Pancreas (tissue), 10 donors: ENCODE measurements around the gene UNC13B. TPM values are rescaled to one million over a fixed set of nuclear protein-coding genes. Genes with fewer than 3 reads are reported as not detected.

Experiments
- ATAC-seq, 4 donors: fragments of 200-7000 bp; cut with Tn5 transposase; one replicate each; pipeline versions ENCODE4 v1.8.0 to v1.9.1; 2020; ENCODE audit warnings: mild to moderate bottlenecking in 4 of 4, moderate library complexity in 4 of 4
- DNase-seq, 6 donors: peaks; one replicate each; pipeline ENCODE4 v3.0.0-alpha.2; 2020
- FAIRE-seq: peaks from 2 replicates; lab custom pipeline; 2012; peaks lifted over from hg19 to GRCh38; lab: Jason Lieb, UNC
- H3K27ac ChIP-seq, 4 donors: fragments of 200-600 bp; sonication (generic); 1 replicate in 3 of 4; 2 replicates in 1 of 4; pipeline versions ENCODE4 v1.5.0 to v1.8.0; 2020
- H3K27me3 ChIP-seq, 4 donors: fragments of 200-600 bp; one replicate each; pipeline ENCODE4 v1.8.0; 2021
- H3K36me3 ChIP-seq, 3 donors: fragments of 200-600 bp; sonication (generic) in 1 of 3; one replicate each; pipeline versions ENCODE4 v1.5.0 to v1.8.0; 2020 to 2021
- H3K4me1 ChIP-seq, 3 donors: fragments of 200-600 bp; one replicate each; pipeline ENCODE4 v1.8.0; 2021
- H3K4me3 ChIP-seq, 4 donors: fragments of 200-600 bp; sonication (generic) in 2 of 4; one replicate each; pipeline versions ENCODE4 v1.5.0 to v1.8.0; 2020 to 2021
- H3K9me3 ChIP-seq, 4 donors: fragments of 200-600 bp; one replicate each; pipeline ENCODE4 v1.8.0; 2021
- CTCF ChIP-seq, 4 donors: fragments of 200-600 bp; sonication (generic) in 3 of 4; IDR thresholded peaks; one replicate each; pipeline versions ENCODE4 v1.5.0 to v1.8.0; 2021; ENCODE audit warnings: antibody characterized with exemption in 4 of 4
- WGBS, 2 donors: extraction: QIAGEN DNeasy Blood & Tissue Kit; methylation state at CpG; one replicate each; pipeline ENCODE4 v1.1.7; 2013; 5-methylcytosine and 5-hydroxymethylcytosine counted together
- intact Hi-C, 3 donors: fragments of 100-400 bp; cut with DNase I; formaldehyde crosslinking; loops; one replicate each; pipeline versions ENCODE4 v1.11.1 to v1.14.2; 2022
- polyA plus RNA-seq, 2 donors: library from polyadenylated mRNA; stranded (reverse); fragments of 200-250 nt; gene quantifications; one replicate each; pipeline ENCODE4 v1.2.3, GENCODE V29; 2013
- total RNA-seq, 6 donors: library from RNA; stranded (reverse); fragmentation: NEBNext Ultra II Directional in 4 of 6; extraction: Animal tissue kit (Norgen Biotek cat#: 25700) in 4 of 6; gene quantifications; one replicate each; pipeline versions ENCODE4 v1.2.1 to v1.2.4, GENCODE V29; 2021 to 2023
- donor health status: healthy with polysubstance abuse.
- donor health status: DM: no; HTN: no; CAD: no; lungs with moderate emphysema.
- donor health status: DM: no; HTN: no; CAD: no.
- donor health status: control.
- donor health status: control.
- donor health status: Bipolar disorder and iron deficiency.
- donor health status: DM: yes; HTN: yes; CAD: no.
- donor health status: DM: no; HTN: no; CAD: no.
- donor health status: DM: no; HTN: no; CAD: no.
- donor health status: DM: yes; HTN: yes; CAD: no.

Gene UNC13B
- total and polyA plus RNA-seq, 8 donors = 13.3 to 33.8 (median 26.1) TPM

GRCh38 chr9:35350212-35350611 is 188.4 kb downstream of the UNC13B start:
- peak overlapping the region in 2 of 4 donors; percentile 27 to 49 for H3K27ac ChIP-seq
- FAIRE-seq = no peak
- intact Hi-C loops = no loop called here

GRCh38 chr9:35350827-35351549 is 189.2 kb downstream of the UNC13B start:
- Histone ChIP-seq H3K27me3 (no peaks in the 10 kb centered on the region), H3K4me3 (no peak overlapping the region), H3K36me3 (no peaks in the 10 kb centered on the region), H3K9me3 (no peaks in the 10 kb centered on the region), H3K4me1 (peaks cover 16 to 28% (median 18%) of the 10 kb centered on the region in 3 donors), H3K27ac (peak overlapping the region in 2 of 4 donors; percentile 27 to 49)
- no peak for TF ChIP-seq CTCF (IDR thresholded peaks at IDR 0.05)
- 47 to 52% methylated on average over 3 of the region's 3 CpGs for WGBS, 2 donors
- DNase-seq (peak in 1 of 6 donors; percentile 22), ATAC-seq (peak; percentile 81 to 92 (median 90)), FAIRE-seq (no peak)
- intact Hi-C loops = no loop called here

More at GRCh38 chr9:35350212-35350611, 188.4 kb downstream of the UNC13B start:
- Histone ChIP-seq H3K27me3 (no peaks in the 10 kb centered on the region), H3K9me3 (no peaks in the 10 kb centered on the region), H3K36me3 (no peaks in the 10 kb centered on the region), H3K4me1 (peaks cover 16 to 28% (median 18%) of the 10 kb centered on the region in 3 donors), H3K4me3 (no peak overlapping the region)
- peak; percentile 7 to 14 (median 12) for ATAC-seq
- TF ChIP-seq CTCF (IDR thresholded peaks at IDR 0.05) = no peak
- DNase-seq = no peak
- WGBS, 2 donors = 97 to 100% methylated on average over 1 of the region's 1 CpG

- H3K9me3 ChIP-seq = no peaks in the 10 kb centered on the region
- DNase-seq (no peak), FAIRE-seq (no peak), ATAC-seq (no peak)
- WGBS, 2 donors = 88 to 89% methylated on average over 3 of the region's 3 CpGs
- H3K27ac ChIP-seq = no peak overlapping the region
- TF ChIP-seq CTCF (IDR thresholded peaks at IDR 0.05) = no peak
- H3K27me3 ChIP-seq = no peaks in the 10 kb centered on the region
- H3K4me1 ChIP-seq = peaks cover 16 to 28% (median 18%) of the 10 kb centered on the region in 3 donors
- H3K36me3 ChIP-seq = no peaks in the 10 kb centered on the region
- H3K4me3 ChIP-seq = no peak overlapping the region
- intact Hi-C loops = no loop called here
Measured at GRCh38 chr9:35353731-35354365, 192.0 kb downstream of the UNC13B start.

DNA sequence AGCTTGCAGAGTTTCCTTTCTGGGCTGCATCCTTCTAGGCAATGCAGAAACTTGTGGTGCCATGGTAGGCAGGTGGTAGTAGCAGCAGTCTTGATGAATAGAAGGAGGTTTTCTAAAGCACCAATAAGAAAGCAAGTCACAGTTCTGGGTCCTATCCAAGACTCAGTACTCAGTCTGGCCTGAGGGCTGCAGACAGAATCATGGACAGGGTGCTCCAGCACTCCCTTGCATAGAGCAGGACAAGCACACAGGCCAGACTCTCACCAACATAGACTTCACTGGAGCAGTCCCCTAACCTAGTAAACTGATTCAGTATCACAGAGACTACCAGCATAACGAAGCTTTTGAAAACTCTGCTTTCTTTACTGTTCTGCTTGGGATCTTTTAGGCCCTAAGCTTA is 194.1 kb downstream of the UNC13B start:
- no peak for FAIRE-seq
- no peak overlapping the region for H3K27ac ChIP-seq
- WGBS, 2 donors = 95 to 97% methylated on average over 1 of the region's 1 CpG
- ATAC-seq = no peak
- no peak overlapping the region for H3K4me3 ChIP-seq
- H3K27me3 ChIP-seq = no peaks in the 10 kb centered on the region
- no peak for DNase-seq
- H3K36me3 ChIP-seq = no peaks in the 10 kb centered on the region
- H3K4me1 ChIP-seq = peaks cover 5 to 11% (median 7%) of the 10 kb centered on the region in 3 donors
- H3K9me3 ChIP-seq = no peaks in the 10 kb centered on the region
- no peak for TF ChIP-seq CTCF (IDR thresholded peaks at IDR 0.05)
- intact Hi-C loops = no loop called here

DNA sequence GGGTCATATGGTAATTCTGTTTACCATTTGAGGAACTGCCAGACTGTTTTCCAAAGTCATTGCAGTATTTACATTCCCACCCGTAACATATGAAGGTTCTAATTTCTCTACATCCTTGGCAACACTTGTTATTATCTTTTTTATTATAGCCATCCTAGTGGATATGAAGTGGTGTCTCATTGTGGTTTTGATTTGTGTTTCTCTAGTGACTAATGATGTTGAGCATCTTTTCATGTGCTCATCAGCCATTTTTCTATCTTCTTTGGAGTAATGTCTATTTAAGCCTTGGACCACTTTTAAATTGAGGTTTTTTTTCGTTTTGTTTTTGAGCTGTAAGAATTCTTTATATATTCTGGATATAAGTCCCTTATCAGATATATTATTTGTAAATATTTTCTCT is 195.3 kb downstream of the UNC13B start:
- no peak overlapping the region for H3K4me3 ChIP-seq
- no peak for TF ChIP-seq CTCF (IDR thresholded peaks at IDR 0.05)
- H3K9me3 ChIP-seq = no peaks in the 10 kb centered on the region
- intact Hi-C loops = no loop called here
- FAIRE-seq = no peak
- WGBS, 2 donors = 77 to 82% methylated on average over 2 of the region's 2 CpGs
- H3K27me3 ChIP-seq = no peaks in the 10 kb centered on the region
- ATAC-seq = no peak
- DNase-seq = no peak
- no peak overlapping the region for H3K27ac ChIP-seq
- no peaks in the 10 kb centered on the region for H3K4me1 ChIP-seq
- no peaks in the 10 kb centered on the region for H3K36me3 ChIP-seq
